Measurements from ENCODE around the gene PLN.

DNA sequence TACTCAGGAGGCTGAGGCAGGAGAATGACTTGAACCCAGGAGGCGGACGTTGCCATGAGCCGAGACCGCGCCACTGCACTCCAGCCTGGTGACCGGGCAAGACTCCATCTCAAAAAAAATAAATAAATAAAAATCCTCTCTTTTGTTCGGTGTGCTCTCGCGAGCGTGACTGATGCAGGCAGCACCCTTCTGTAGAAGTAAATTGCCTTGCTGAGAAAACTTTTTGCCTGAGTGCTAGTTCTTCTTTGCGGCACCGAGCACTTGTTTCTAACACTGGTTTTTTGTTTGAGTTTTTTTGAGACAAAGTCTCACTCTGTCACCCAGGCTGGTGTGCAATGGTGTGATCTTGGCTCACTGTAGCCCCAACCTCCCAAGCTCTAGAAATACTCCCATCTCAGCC lies 30.5 kb downstream of the PLN start:
- TF ChIP-seq, protein P1, sequence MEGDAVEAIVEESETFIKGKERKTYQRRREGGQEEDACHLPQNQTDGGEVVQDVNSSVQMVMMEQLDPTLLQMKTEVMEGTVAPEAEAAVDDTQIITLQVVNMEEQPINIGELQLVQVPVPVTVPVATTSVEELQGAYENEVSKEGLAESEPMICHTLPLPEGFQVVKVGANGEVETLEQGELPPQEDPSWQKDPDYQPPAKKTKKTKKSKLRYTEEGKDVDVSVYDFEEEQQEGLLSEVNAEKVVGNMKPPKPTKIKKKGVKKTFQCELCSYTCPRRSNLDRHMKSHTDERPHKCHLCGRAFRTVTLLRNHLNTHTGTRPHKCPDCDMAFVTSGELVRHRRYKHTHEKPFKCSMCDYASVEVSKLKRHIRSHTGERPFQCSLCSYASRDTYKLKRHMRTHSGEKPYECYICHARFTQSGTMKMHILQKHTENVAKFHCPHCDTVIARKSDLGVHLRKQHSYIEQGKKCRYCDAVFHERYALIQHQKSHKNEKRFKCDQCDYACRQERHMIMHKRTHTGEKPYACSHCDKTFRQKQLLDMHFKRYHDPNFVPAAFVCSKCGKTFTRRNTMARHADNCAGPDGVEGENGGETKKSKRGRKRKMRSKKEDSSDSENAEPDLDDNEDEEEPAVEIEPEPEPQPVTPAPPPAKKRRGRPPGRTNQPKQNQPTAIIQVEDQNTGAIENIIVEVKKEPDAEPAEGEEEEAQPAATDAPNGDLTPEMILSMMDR (IDR thresholded peaks at IDR 0.05 in 8 of 11, conservative IDR thresholded peaks at IDR 0.05 in 3 of 11) = no peak
- TF ChIP-seq POLR2A (IDR thresholded peaks at IDR 0.05) (no peak), POLR2AphosphoS5 (IDR thresholded peaks at IDR 0.05) (no peak)
